SU-DHL-6 (cell line): Measurements from ENCODE around the gene SNRPE.
"Not testable (repeated sequence)": the region's sequence is repeated elsewhere in the genome, so short reads cannot be mapped to it uniquely, and the experiment has no call there.

Experiments used
- H2AFZ ChIP-seq: fragments of 200-600 bp; sonication (generic); 2 replicates; pipeline ENCODE4 v1.6.1; 2014; ENCODE audit warnings: low read depth, mild to moderate bottlenecking, moderate library complexity, mixed read lengths, antibody characterized with exemption, low read length; ENCODE audit not compliant: severe bottlenecking
- H3F3A ChIP-seq: fragments of 200-600 bp; shearing (Covaris generic); 2 replicates; pipeline ENCODE4 v1.6.0; 2016; ENCODE audit warnings: antibody characterized with exemption, mild to moderate bottlenecking; ENCODE audit not compliant: insufficient read depth
- H3K27ac ChIP-seq: fragments of 200-600 bp; sonication (generic); 2 replicates; pipeline ENCODE4 v1.5.1; 2016; ENCODE audit warnings: low read depth, mild to moderate bottlenecking, low read length, moderate library complexity, mixed read lengths
- H3K27me3 ChIP-seq: fragments of 200-600 bp; sonication (generic), shearing (Covaris generic); 2 replicates; pipeline ENCODE4 v1.6.0; 2014; ENCODE audit warnings: mild to moderate bottlenecking, low read length
- H3K36me3 ChIP-seq: fragments of 200-600 bp; sonication (generic); 2 replicates; pipeline ENCODE4 v1.6.1; 2014; ENCODE audit warnings: mild to moderate bottlenecking, low read length, mixed read lengths
- H3K4me2 ChIP-seq: fragments of 300-600, 200-600 bp; shearing (Covaris generic), sonication (generic); 2 replicates; pipeline ENCODE4 v1.6.0; 2014; ENCODE audit warnings: low read length, low read depth, mild to moderate bottlenecking; ENCODE audit not compliant: poor library complexity, severe bottlenecking
- H3K4me3 ChIP-seq: fragments of 200-600 bp; sonication (generic); 2 replicates; pipeline ENCODE4 v1.5.1; 2014; ENCODE audit warnings: antibody characterized with exemption, low read length, mild to moderate bottlenecking, mixed read lengths; ENCODE audit not compliant: insufficient read depth, poor library complexity, severe bottlenecking
- H3K79me2 ChIP-seq: fragments of 200-600 bp; sonication (generic); 2 replicates; pipeline ENCODE4 v1.6.1; 2014; ENCODE audit warnings: mild to moderate bottlenecking, low read length, moderate library complexity; ENCODE audit not compliant: insufficient read depth
- H3K9ac ChIP-seq: fragments of 200-600 bp; sonication (generic); 2 replicates; pipeline ENCODE4 v1.7.0; 2014; ENCODE audit warnings: mild to moderate bottlenecking, low read length
- H3K9me2 ChIP-seq: fragments of 200-600 bp; sonication (generic); replicated peaks from 2 replicates; pipeline ENCODE4 v1.6.1; 2014; ENCODE audit warnings: low read length; ENCODE audit not compliant: insufficient read depth
- H3K9me3 ChIP-seq: fragments of 200-600 bp; sonication (generic); 2 replicates; pipeline ENCODE4 v1.6.1; 2014; ENCODE audit warnings: low read length, mixed read lengths; ENCODE audit not compliant: insufficient read depth
- H4K20me1 ChIP-seq: fragments of 200-600 bp; sonication (generic); 2 replicates; pipeline ENCODE4 v1.6.1; 2014; ENCODE audit warnings: low read depth, mild to moderate bottlenecking, antibody characterized with exemption, low read length, moderate library complexity, mixed read lengths
- CTCF ChIP-seq: fragments of 200-600 bp; sonication (generic); IDR thresholded peaks from one replicate; pipeline ENCODE4 v1.5.1; 2017; ENCODE audit warnings: antibody characterized with exemption, mild to moderate bottlenecking, low read length, moderate library complexity; ENCODE audit not compliant: insufficient read depth, poor library complexity, severe bottlenecking
- EZH2phosphoT487 ChIP-seq: fragments of 200-600 bp; sonication (generic), shearing (Covaris generic); conservative IDR thresholded peaks from 2 replicates; pipeline ENCODE4 v1.6.1; 2018; ENCODE audit warnings: mild to moderate bottlenecking, antibody characterized with exemption, low read length, moderate library complexity, mixed read lengths

SNRPE gene

DNA sequence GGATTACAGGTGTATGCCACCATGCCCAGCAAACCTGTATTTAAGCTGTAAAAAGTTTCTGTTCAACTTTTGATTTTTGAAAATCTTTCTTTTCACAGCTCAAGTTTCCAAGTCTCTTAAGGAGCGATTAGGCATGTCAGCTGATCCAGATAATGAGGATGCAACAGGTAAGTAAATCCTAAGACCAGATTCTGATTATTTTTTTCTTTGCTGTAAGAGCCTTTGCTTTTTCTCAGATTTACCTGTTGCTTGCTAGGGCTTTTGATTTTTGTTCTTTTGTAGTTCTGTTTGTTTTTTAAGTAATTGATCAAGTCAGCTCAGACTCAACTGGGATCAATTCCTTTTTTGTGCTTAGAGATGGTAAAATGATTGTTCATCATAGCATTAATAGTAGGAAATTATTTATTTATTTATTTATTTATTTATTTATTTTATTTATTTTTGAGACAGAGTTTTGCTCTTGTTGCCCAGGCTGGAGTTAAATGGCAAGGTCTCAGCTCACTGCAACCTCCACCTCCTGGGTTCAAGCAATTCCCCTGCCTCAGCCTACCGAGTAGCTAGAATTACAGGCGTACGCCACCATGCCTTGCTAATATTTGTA is 21.1 kb upstream of the SNRPE start:
- Histone ChIP-seq H2AFZ (no peak overlapping the region), H3K4me2 (no peak overlapping the region), H4K20me1 (no peaks in the 10 kb centered on the region), H3K9me2 (no peaks in the 10 kb centered on the region), H3K79me2 (no peaks in the 10 kb centered on the region), H3K27ac (no peak overlapping the region), H3K9ac (no peak overlapping the region), H3K4me3 (no peak overlapping the region), H3K9me3 (no peaks in the 10 kb centered on the region), H3F3A (no peaks in the 10 kb centered on the region), H3K27me3 (no peaks in the 10 kb centered on the region), H3K36me3 (peaks cover 35% of the 10 kb centered on the region)
- TF ChIP-seq EZH2phosphoT487 (no peak), CTCF (no peak)

DNA sequence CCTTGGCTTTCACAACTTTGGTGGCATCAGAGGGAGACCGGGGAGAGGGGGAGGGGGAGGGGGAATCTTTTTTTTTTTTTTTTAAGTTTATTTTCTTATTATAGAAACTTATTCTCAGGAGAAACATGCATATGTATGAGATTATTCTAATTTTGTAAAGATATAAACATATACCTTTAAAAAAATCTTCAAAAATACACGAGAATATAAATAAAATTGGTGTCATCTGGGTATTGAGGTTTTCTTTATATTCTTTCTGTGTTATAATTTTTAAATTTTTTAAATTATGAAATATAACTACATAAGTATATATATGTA is 18.9 kb upstream of the SNRPE start:
- Histone ChIP-seq H3K4me3 (no peak overlapping the region), H3K4me2 (no peak overlapping the region), H3K9me3 (no peaks in the 10 kb centered on the region), H3K27ac (no peak overlapping the region), H3K27me3 (no peaks in the 10 kb centered on the region), H4K20me1 (no peaks in the 10 kb centered on the region), H2AFZ (no peak overlapping the region), H3K36me3 (peaks cover 41% of the 10 kb centered on the region), H3K9me2 (no peaks in the 10 kb centered on the region), H3K79me2 (no peaks in the 10 kb centered on the region), H3F3A (no peaks in the 10 kb centered on the region), H3K9ac (no peak overlapping the region)
- no peak for TF ChIP-seq CTCF
- TF ChIP-seq EZH2phosphoT487: no peak

DNA sequence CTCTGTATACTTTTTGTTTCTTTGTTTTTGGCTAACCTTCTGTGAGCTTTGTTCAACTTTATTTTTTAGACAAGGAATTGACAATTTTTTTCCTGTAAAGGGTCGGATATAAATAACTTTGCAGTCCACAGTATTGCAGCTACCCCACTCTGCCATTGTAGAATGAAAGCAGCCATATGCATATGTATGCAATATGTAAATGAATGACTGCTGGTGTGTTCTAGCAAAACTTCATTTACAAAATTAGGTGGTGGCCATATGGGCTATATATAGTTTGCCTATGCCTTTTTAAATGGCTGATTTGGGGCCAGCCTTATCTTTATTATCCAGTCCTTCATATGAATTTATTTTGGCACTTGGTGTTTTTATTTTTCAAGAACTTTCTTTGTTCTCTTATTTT is 18.0 kb upstream of the SNRPE start:
- H3K9ac ChIP-seq: no peak overlapping the region
- H3K36me3 ChIP-seq: peaks cover 37% of the 10 kb centered on the region
- H3K9me3 ChIP-seq: no peaks in the 10 kb centered on the region
- no peaks in the 10 kb centered on the region for H3F3A ChIP-seq
- H2AFZ ChIP-seq: no peak overlapping the region
- no peaks in the 10 kb centered on the region for H4K20me1 ChIP-seq
- H3K79me2 ChIP-seq: no peaks in the 10 kb centered on the region
- H3K27ac ChIP-seq: no peak overlapping the region
- TF ChIP-seq EZH2phosphoT487: no peak
- TF ChIP-seq CTCF: no peak
- H3K27me3 ChIP-seq: no peaks in the 10 kb centered on the region
- H3K9me2 ChIP-seq: no peaks in the 10 kb centered on the region
- no peak overlapping the region for H3K4me3 ChIP-seq
- H3K4me2 ChIP-seq: no peak overlapping the region

GRCh38 chr1:203853112-203853511 is 8.3 kb upstream of the SNRPE start:
- not testable (repeated sequence) for H3K27me3 ChIP-seq, H3K79me2 ChIP-seq, H3K9me2 ChIP-seq, H3K9me3 ChIP-seq, H3K9ac ChIP-seq, H3K4me3 ChIP-seq, H4K20me1 ChIP-seq, H3K4me2 ChIP-seq, H3K27ac ChIP-seq, H2AFZ ChIP-seq
- peaks cover 40% of the 10 kb centered on the region for H3K36me3 ChIP-seq
- peaks cover 16% of the 10 kb centered on the region for H3F3A ChIP-seq
